Placental epithelial cell (primary cell): Measurements from ENCODE around the gene MIER3. TPM values are rescaled to one million over a fixed set of nuclear protein-coding genes. Genes with fewer than 3 reads are reported as not detected.

Experiments
- total RNA-seq: library from RNA; depleted of rRNA; stranded (reverse); fragments of >200 nt; gene quantifications from 2 replicates; pipeline ENCODE4 v1.2.3, GENCODE V29; 2012

MIER3 gene, protein sequence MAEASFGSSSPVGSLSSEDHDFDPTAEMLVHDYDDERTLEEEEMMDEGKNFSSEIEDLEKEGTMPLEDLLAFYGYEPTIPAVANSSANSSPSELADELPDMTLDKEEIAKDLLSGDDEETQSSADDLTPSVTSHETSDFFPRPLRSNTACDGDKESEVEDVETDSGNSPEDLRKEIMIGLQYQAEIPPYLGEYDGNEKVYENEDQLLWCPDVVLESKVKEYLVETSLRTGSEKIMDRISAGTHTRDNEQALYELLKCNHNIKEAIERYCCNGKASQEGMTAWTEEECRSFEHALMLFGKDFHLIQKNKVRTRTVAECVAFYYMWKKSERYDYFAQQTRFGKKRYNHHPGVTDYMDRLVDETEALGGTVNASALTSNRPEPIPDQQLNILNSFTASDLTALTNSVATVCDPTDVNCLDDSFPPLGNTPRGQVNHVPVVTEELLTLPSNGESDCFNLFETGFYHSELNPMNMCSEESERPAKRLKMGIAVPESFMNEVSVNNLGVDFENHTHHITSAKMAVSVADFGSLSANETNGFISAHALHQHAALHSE
- 13.7 and 20.7 TPM in 2 replicates for total RNA-seq

DNA sequence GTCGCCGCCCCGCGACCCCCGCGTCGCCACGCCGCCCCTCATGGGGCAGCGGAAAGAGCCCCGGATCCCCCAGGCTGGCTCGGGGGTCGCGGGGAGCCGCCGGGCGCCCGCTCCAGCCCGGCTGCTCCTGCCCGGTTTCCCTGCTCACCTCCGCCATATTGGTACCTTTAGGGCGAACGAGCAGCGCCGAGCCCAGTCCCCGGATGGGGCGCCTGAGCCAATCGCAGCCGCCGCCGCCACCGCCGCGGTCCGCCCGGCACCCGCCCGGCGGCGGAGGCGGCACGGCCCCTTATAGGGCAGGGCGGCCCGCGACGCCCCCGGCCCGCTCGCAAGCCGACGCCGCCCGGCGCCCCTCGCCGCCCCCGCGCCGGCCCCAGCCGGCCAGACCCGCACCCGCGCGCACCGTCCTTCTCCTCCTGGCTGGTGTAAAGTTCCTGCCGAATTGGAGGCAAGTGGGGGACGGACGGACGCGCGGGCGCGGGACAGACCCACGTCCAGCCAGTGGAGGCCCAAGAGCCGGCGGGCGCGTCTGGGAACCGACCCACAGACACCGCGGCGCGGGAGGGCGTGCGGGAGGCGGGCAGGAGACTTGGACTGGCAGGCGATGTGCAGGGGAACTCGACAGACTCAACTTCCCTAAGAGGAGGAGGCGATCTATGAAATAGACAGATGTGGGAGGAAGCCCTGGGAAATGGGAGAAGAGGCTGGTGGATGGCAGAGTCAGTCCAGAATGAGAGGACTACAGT lies at the start of gene MIER3:
TSS of gene MIER3 (minus strand) at position 178 of the 746 bp plus-strand sequence. CDS start at position 157, 21 bp downstream.

GRCh38 chr5:56909294-56910209 lies 42.4 kb downstream of the MIER3 start, which contains the start of gene SETD9:
SETD9 (plus strand) TSS chr5:56909596; CDS start chr5:56909646, 50 bp downstream.

Other genes starting within 250 kb of the MIER3 start
- gene MAP3K1, start 136.6 kb downstream of the MIER3 start, total RNA-seq, result 49.5 and 65.2 TPM in 2 replicates
- 7.8 and 16.1 TPM in 2 replicates for gene SETD9, start 42.5 kb downstream of the MIER3 start, total RNA-seq
- gene GPBP1, start 221.9 kb upstream of the MIER3 start, total RNA-seq, result 41.6 and 63.2 TPM in 2 replicates